NCI-H2081 treated with DMSO at 0.1 percent for 48 hours (cell line): ENCODE measurements around the gene ADORA3.
"Not testable (repeated sequence)": the region's sequence is repeated elsewhere in the genome, so short reads cannot be mapped to it uniquely, and the experiment has no call there.

ENCODE experiments used
- DNase-seq: peaks from one replicate; lab custom pipeline; 2025; lab: John Stamatoyannopoulos, UW

Gene ADORA3

DNA sequence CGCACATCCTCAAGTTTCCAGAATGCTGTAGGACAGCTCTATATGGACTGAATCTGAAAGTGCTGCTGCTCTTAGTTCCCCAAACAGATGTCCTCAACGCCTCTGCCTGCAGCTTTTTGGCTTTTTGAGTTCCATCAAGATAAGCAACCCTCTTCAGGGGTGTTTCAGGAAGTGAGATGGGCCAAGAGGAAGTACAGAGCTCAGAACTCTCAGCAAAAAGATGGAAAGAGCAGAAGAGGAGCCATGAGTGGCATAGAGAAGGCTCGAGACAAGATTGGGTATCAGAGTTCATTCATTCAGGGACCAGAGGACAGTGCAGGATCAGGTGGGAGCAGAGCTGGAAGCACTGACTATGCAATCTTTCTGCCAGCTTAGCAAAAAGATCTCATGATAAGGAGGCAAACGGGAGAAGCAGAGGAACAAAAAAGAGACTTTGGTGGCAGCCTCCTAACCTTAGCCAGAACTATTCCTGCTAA lies at the start of gene ADORA3, which contains the start of gene TMIGD3:
Gene ADORA3 (minus strand): TSS at position 49 of the 476 bp plus-strand sequence. CDS start 279 bp downstream, outside the sequence.
Gene TMIGD3 (minus strand): TSS at position 49 of the 476 bp plus-strand sequence. CDS start 279 bp downstream, outside the sequence.
- DNase-seq = no peak

DNA sequence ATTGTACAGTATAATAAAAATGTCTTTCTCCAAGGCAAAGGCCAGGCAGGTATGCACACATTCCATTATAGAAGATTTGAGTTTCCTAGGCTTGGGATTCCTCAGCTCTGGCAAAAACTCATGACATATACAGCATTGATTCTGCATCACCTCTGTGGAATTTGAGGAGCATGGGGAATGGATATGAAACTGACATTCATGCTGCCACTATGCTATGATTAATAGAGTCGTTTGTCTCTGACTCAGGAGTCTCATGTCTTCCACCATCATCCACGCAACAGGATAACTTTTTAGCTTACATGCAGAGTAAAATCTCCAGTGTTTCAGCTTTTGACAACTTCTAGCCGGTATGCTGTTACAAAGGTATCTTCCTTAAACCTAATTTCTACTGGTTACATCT lies 49.8 kb upstream of the ADORA3 start:
- DNase-seq = no peak

DNA sequence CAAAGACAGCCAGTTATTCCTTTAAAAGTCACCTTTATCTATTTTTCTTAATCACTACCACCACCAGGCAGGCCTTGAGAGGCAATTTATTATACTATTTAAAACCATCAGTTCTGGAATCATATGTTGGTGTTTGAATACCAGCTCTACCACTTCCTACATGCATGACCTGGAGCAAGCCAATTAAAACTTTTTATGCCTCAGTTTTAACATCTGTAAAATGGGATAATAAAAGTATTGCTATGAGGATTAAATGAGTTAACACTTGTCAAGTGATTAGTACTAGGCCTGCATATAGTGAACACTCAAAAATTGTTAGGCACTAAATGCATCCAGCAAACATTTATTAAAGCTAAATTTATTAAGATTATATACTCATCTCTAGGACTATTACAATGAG lies 49.2 kb upstream of the ADORA3 start:
- DNase-seq = no peak

GRCh38 chr1:111551623-111552411 lies 48.4 kb upstream of the ADORA3 start:
- no peak for DNase-seq

GRCh38 chr1:111547786-111548185 lies 44.4 kb upstream of the ADORA3 start:
- not testable (repeated sequence) for DNase-seq

DNA sequence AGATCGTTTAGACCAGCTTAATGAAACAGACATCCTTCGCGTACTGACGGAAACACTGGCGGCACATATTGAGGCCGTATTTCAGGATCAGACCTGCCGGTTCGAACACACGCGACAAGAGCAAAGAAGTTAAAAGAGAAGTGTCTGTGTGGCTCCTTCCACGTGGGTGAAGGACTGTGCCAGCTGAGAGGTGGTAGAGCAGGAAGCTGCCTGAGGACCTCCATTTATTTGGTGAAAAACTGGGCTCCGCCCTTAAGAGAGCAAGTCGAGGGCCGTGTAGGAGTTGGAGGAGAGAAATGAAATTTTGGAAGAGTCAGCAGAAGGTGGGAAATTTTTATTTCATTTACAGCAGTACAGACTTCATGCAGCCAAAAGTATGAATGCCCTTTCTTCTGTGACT lies 38.8 kb upstream of the ADORA3 start:
- DNase-seq = no peak

GRCh38 chr1:111541721-111542120 lies 38.3 kb upstream of the ADORA3 start:
- DNase-seq = no peak

DNA sequence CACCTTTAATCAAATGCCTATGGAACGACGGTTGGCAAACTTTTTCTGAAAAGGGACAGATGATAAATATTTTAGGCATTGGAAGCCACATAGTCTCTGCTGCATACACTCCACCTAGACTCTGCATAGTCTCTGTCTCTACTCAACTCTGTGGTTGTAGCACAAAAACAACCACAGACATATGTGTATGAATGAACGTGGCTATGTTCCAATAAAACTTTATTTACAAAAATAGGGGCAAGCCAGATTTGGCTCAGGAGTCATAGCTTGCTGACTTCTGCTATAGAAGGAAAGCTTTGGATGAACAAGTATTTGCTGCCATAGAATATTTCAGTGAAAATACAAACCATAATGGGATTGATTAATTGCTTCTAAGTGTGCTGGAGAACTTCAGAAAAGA lies 37.5 kb upstream of the ADORA3 start:
- DNase-seq = no peak

DNA sequence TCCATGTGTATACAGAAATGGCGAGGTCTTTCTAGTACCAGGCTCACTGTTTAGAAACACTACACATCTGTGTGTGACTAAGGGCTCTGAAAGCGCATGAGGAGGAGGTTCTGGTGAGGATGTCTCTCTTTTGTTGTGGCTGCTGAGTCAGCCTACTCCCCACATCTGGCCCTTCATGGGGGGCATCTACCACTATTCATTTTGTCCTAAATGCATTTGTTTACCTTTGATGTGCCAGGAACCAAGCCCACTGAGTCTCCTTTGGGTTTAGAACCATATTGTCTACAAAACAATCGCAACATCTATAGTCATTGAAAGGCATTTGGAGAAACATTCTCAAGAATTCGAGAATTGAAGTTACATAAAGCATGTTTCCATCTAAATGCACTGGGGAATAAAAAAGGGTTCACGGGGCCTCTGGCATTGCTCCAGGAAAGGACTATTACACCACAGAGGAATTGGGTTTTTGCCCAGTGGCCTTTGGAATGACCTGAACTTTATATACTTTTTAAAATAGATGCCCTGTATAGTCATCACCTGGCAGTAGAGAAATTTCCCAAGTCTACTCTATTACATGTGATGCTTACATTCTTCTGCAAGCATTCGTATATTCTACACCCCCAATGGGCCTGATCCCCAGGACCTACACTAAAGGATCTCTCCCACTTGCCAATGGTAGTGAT lies 35.1 kb upstream of the ADORA3 start:
- DNase-seq = no peak

DNA sequence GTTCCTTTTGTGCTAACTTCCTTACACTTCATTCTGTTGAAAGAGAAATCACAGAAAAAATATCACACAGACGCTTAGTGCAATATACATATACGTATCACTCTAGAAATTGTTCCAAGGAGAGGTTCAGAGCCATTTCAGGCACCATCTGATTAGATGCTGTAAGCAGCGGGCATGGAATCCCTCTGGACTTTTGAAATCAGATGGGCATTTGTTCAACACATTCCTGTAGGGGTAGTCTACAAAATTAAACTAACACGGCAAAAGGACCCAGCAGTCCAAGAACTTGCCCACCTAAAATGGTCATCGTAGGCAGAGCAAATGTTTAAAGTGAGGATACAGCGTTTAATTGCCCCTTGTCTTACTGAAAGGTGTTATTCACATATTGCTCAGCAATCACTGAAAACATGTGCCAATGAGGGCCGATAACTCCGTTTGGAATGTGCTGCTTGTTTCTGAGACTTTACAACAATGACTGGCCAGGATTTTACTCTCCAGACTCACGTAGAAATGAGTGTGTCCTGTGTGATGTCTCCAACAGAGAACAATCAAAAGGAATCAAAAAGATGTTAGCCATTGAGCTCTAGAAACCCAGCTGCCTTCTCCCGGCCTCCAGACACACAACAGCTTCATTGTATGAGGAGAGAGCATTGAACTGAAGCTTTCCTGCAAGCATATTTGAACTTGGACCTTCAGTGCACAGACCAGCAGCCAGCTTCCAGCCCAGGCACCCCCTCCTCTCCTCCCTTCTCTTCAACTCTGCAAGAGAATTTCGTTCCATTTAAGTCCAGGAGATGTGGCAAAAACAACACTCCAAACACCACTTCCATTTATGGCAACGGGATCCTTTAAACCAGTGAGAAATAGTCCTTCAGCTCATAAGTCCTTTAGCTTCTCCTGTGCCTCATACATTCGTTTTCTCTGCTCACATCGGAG lies 32.1 kb upstream of the ADORA3 start:
- DNase-seq = no peak

DNA sequence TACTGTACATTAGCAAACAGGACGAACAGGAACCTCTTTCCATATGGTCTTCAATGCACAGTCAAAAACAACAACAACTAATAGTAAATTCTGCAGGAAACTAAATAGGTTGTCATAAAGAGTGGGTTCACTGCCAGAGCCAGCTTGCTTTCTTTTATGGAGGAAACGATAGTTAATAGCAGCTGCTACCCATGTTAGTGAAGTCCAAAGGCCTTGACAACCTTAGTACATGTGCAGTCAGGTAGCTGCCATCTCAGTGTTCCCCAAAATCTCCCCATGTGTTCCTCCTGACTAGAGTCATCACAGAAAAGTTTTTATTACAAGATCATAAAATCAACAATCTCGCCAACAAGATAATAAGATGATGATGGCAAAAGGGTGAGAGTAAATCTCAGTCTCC lies 16.6 kb upstream of the ADORA3 start:
- no peak for DNase-seq

GRCh38 chr1:111517469-111518225 lies 14.2 kb upstream of the ADORA3 start:
- DNase-seq = no peak

DNA sequence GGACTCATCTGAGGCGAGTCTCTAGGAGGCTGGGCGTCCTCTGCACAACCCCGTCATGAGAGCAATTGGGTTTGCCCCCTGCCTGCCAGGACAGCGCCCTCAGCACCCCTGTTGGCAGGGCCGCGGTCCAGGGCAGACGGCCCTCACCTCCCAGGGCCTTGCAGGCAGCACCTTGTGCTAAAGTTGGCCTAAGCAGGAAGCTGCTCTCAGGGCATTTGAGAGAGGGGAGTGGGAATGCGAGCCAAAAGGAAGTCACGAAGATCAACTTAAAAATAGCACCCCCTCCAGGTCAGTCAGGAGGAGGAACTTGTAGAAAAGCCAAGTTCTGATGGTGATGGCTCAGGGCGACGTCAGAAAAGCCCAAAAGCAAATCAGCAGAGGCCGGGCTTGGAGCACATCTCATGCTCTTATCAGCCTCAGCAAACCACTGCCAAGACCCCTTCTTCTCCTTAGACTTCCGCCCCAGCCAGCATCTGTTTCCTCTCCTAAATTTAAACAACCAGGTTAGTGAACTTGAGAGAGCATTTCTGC lies 12.6 kb upstream of the ADORA3 start:
- DNase-seq = no peak

- DNase-seq = no peak
Measured at GRCh38 chr1:111515291-111516004, 12.0 kb upstream of the ADORA3 start.

DNA sequence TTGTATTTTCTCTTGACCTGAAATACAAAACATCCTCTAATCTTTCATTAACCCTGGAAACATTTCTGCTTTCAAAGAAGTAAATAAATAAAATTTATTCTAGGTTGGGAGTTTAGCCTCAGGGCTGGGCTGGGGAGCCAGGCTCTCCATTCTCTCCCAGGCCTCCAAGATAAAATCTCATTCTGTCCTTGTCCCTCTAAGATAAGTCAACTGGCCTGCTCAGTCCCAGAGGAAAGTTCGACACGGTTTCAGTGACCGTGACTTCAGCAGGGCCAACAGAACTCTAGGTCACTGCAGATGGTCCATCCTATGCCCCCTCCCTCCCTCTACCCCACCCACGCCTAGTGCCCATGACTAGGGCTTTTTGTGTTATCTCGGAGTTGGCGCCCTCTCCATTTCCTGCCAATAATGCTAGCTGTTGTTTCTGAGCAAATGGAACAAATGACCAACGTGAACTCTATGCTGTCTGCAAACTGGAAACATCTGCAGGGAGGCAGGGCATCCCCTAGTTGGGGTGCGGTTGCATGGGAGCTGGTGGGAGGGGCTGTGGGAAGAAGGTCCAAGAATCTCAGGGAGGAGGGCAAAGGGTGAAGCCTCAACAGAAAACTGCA lies 10.1 kb upstream of the ADORA3 start:
- no peak for DNase-seq

GRCh38 chr1:111512931-111513330 lies 9.5 kb upstream of the ADORA3 start:
- DNase-seq = no peak

DNA sequence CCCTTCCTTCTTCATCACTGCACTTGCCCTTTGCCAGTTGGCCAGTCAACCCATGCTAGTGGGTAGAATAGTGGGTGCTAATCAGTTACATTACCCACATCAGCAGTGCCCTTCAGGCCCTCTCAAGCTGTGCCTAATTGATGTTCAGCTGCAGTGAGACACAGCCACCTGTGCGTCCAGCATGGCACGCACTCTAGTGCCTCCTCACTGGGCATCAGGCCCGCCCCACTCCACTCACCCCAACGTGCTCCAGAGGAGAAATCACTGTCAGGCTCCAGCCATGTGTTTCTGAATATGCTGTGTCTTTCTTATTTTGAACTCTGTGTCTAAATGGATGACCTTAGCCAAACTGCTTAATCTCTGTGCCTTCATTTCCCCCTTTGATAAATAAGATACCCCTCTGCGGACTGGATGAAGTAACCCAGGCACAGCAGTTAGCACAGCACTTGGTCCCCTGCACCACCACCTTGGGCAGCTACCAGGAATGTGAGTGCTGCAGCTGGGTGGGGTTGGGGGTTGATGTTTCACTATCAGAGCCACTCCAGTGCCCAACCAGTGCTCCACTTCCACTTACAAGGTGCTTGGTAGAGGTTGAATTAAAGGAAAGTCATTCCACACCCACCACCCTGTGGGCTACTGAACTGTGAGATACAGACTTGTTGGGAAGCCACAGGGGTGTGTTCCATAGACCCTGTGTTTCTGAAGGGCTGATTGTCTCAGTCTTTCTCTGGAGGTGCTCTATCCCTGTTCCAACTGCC lies 8.9 kb upstream of the ADORA3 start:
- DNase-seq = no peak

- no peak for DNase-seq
Measured at GRCh38 chr1:111511370-111511769, 7.9 kb upstream of the ADORA3 start.

DNA sequence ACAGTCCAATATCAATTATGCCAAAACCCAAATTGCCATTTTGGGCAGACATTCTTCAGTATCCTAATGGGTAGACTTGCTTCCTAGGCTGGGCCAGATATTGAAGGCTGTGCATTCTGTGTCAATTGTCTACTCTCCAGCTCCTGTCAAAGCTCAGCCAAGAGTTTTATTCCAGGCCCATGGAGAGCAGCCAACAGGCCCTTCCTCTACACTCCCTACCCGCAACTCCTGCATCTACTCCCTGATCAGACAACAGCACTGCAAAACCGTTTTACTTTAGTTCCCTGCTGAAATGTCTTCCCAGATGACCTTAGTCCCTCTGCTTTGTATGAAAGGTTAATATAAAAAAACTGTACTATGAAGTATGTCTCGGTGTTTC lies 6.6 kb upstream of the ADORA3 start:
- DNase-seq = no peak
